H9 (cell line): Measurements from ENCODE around the gene TRMT1. TPM values are rescaled to one million over a fixed set of nuclear protein-coding genes. Genes with fewer than 3 reads are reported as not detected.
A peak's percentile ranks its signal among the peaks of the same experiment; 100 is the strongest.

ENCODE experiments used
- DNase-seq: peaks from one replicate; pipeline ENCODE4 v3.0.0-alpha.2; 2017
- H2AFZ ChIP-seq: one replicate; pipeline ENCODE4 v1.6.1; 2013; ENCODE audit warnings: mild to moderate bottlenecking, low read length, control low read depth, moderate library complexity
- H2AK5ac ChIP-seq: 2 replicates; pipeline ENCODE4 v1.6.1; 2013; ENCODE audit warnings: low read length, control low read depth, mixed read lengths; ENCODE audit not compliant: insufficient read length
- H2BK120ac ChIP-seq: one replicate; pipeline ENCODE4 v1.6.1; 2013; ENCODE audit warnings: low read depth, mild to moderate bottlenecking, low read length, control low read depth, inconsistent platforms; ENCODE audit not compliant: poor library complexity, severe bottlenecking
- H2BK12ac ChIP-seq: 2 replicates; pipeline ENCODE4 v1.6.1; 2013; ENCODE audit warnings: low read length, control low read depth, mixed read lengths, low read depth; ENCODE audit not compliant: insufficient read length
- H2BK15ac ChIP-seq: 2 replicates; pipeline ENCODE4 v1.6.1; 2013; ENCODE audit warnings: low read depth, low read length, control low read depth
- H2BK20ac ChIP-seq: one replicate; pipeline ENCODE4 v1.6.1; 2013; ENCODE audit warnings: low read depth, mild to moderate bottlenecking, low read length, control low read depth, inconsistent platforms; ENCODE audit not compliant: poor library complexity, severe bottlenecking
- H2BK5ac ChIP-seq: 2 replicates; pipeline ENCODE4 v1.6.1; 2013; ENCODE audit warnings: low read length, control low read depth, mixed read lengths; ENCODE audit not compliant: insufficient read length
- H3K14ac ChIP-seq: 2 replicates; pipeline ENCODE4 v1.6.1; 2013; ENCODE audit warnings: low read length, control low read depth; ENCODE audit not compliant: insufficient read depth
- H3K18ac ChIP-seq: 2 replicates; pipeline ENCODE4 v1.6.1; 2013; ENCODE audit warnings: low read depth, mild to moderate bottlenecking, mixed read lengths, low read length, control low read depth; ENCODE audit not compliant: insufficient read length
- H3K23ac ChIP-seq: 2 replicates; pipeline ENCODE4 v1.6.1; 2013; ENCODE audit warnings: low read length, control low read depth, mixed read lengths, low read depth; ENCODE audit not compliant: insufficient read length
- H3K23me2 ChIP-seq: 2 replicates; pipeline ENCODE4 v1.6.1; 2013; ENCODE audit warnings: low read depth, mild to moderate bottlenecking, mixed read lengths, low read length, control low read depth; ENCODE audit not compliant: insufficient read length, poor library complexity, severe bottlenecking
- H3K27ac ChIP-seq: 2 replicates; pipeline ENCODE4 v1.5.1; 2013; ENCODE audit warnings: low read length, control low read depth, mixed read lengths, low read depth; ENCODE audit not compliant: insufficient read length
- H3K27me3 ChIP-seq: 2 replicates; pipeline ENCODE4 v1.6.1; 2013; ENCODE audit warnings: low read length, control low read depth, inconsistent platforms; ENCODE audit not compliant: insufficient read depth
- H3K4ac ChIP-seq: 2 replicates; pipeline ENCODE4 v1.6.1; 2013; ENCODE audit warnings: low read depth, mild to moderate bottlenecking, control low read depth, inconsistent platforms, low read length, moderate library complexity
- H3K4me1 ChIP-seq: 2 replicates; pipeline ENCODE4 v1.6.1; 2013; ENCODE audit warnings: low read length, control low read depth, inconsistent platforms; ENCODE audit not compliant: insufficient read depth
- H3K4me2 ChIP-seq: 2 replicates; pipeline ENCODE4 v1.6.1; 2013; ENCODE audit warnings: low read length, control low read depth, mixed read lengths; ENCODE audit not compliant: insufficient read length, insufficient read depth
- H3K56ac ChIP-seq: 2 replicates; pipeline ENCODE4 v1.6.1; 2013; ENCODE audit warnings: low read depth, mild to moderate bottlenecking, mixed read lengths, low read length, control low read depth; ENCODE audit not compliant: insufficient read length
- H3K79me1 ChIP-seq: 2 replicates; pipeline ENCODE4 v1.6.1; 2013; ENCODE audit warnings: low read depth, mild to moderate bottlenecking, moderate library complexity, low read length, control low read depth, inconsistent platforms; ENCODE audit not compliant: insufficient read depth, poor library complexity, severe bottlenecking
- H3K79me2 ChIP-seq: 2 replicates; pipeline ENCODE4 v1.6.1; 2013; ENCODE audit warnings: low read length, control low read depth, inconsistent platforms; ENCODE audit not compliant: insufficient read depth
- H3K9ac ChIP-seq: 2 replicates; pipeline ENCODE4 v1.6.1; 2013; ENCODE audit warnings: low read length, control low read depth, mixed read lengths; ENCODE audit not compliant: insufficient read length; ENCODE audit errors: extremely low read depth
- H3K9me3 ChIP-seq: one replicate; pipeline ENCODE4 v1.6.1; 2013; ENCODE audit warnings: low read depth, low read length, inconsistent platforms; ENCODE audit not compliant: control insufficient read depth
- H3T11ph ChIP-seq: one replicate; pipeline ENCODE4 v1.6.1; 2013; ENCODE audit warnings: mild to moderate bottlenecking, low read length, control low read depth, inconsistent platforms
- H4K20me1 ChIP-seq: one replicate; pipeline ENCODE4 v1.6.1; 2013; ENCODE audit not compliant: control insufficient read depth, insufficient read length, insufficient read depth
- H4K5ac ChIP-seq: 2 replicates; pipeline ENCODE4 v1.6.1; 2013; ENCODE audit warnings: low read depth, mild to moderate bottlenecking, mixed read lengths, low read length, control low read depth; ENCODE audit not compliant: insufficient read length
- H4K8ac ChIP-seq: replicated peaks from 2 replicates; pipeline ENCODE4 v1.6.1; 2013; ENCODE audit warnings: low read length, control low read depth, mixed read lengths, low read depth; ENCODE audit not compliant: insufficient read length
- H4K91ac ChIP-seq: 2 replicates; pipeline ENCODE4 v1.6.1; 2013; ENCODE audit warnings: low read depth, mild to moderate bottlenecking, moderate library complexity, mixed read lengths, low read length, control low read depth; ENCODE audit not compliant: insufficient read length
- H3K27ac Mint-ChIP-seq, 3 experiments: 2 replicates in 2 of 3; 3 replicates in 1 of 3; pipeline ENCODE4 v1.8.0; 2020 to 2021; ENCODE audit warnings: mixed read lengths in 3 of 3, mild to moderate bottlenecking in 1 of 3, moderate library complexity in 1 of 3
- H3K27me3 Mint-ChIP-seq: 2 replicates; pipeline ENCODE4 v1.8.0; 2021; ENCODE audit warnings: low read depth, mild to moderate bottlenecking, moderate library complexity, mixed read lengths
- H3K36me3 Mint-ChIP-seq, 3 experiments: 2 replicates in 2 of 3; 3 replicates in 1 of 3; pipeline ENCODE4 v1.8.0; 2020 to 2021; ENCODE audit warnings: low read depth in 3 of 3, mixed read lengths in 3 of 3; ENCODE audit not compliant: insufficient read depth in 1 of 3
- H3K4me1 Mint-ChIP-seq, 2 experiments: 2 replicates each; pipeline ENCODE4 v1.8.0; 2020; ENCODE audit warnings: mixed read lengths in 2 of 2
- H3K4me3 Mint-ChIP-seq, 2 experiments: 2 replicates in 1 of 2; 3 replicates in 1 of 2; pipeline ENCODE4 v1.8.0; 2020 to 2021; ENCODE audit warnings: mild to moderate bottlenecking in 2 of 2, mixed read lengths in 2 of 2, moderate library complexity in 1 of 2
- H3K9me3 Mint-ChIP-seq, 2 experiments: 2 replicates in 1 of 2; 3 replicates in 1 of 2; pipeline ENCODE4 v1.8.0; 2020; ENCODE audit warnings: mild to moderate bottlenecking in 2 of 2, mixed read lengths in 2 of 2, moderate library complexity in 1 of 2
- WGBS: extraction: QIAGEN DNeasy Blood & Tissue Kit; methylation state at CpG from one replicate; pipeline ENCODE4 v1.1.7; 2013; ENCODE audit warnings: missing lambda C conversion rate, low lambda C conversion rate, mixed read lengths; ENCODE audit not compliant: insufficient read length; ENCODE audit errors: extremely low coverage; 5-methylcytosine and 5-hydroxymethylcytosine counted together
- total RNA-seq: library from RNA; stranded (reverse); gene quantifications from 2 replicates; pipeline ENCODE4 v1.2.1, GENCODE V29; 2021
- TF ChIP-seq, protein P1 (sequence below): fragments of 200-600 bp; sonication (generic); conservative IDR thresholded peaks from 3 replicates; pipeline ENCODE4 v1.8.0; 2021; ENCODE audit warnings: antibody characterized with exemption, mild to moderate bottlenecking

The TRMT1 gene
- total RNA-seq, 1 experiment from 2014 or later = 95.7 TPM

GRCh38 chr19:13127811-13128575 lies 11.5 kb upstream of the TRMT1 start:
- peaks cover 6% of the 10 kb centered on the region for H3K79me1 ChIP-seq
- no peaks in the 10 kb centered on the region for H3K9me3 Mint-ChIP-seq
- no peak overlapping the region for H2AK5ac ChIP-seq
- no peak overlapping the region for H4K8ac ChIP-seq
- no peaks in the 10 kb centered on the region for H3K27me3 ChIP-seq
- no peak overlapping the region for H2BK12ac ChIP-seq
- H3K4me1 Mint-ChIP-seq = peaks cover 10 to 19% of the 10 kb centered on the region in 2 experiments
- H3K36me3 Mint-ChIP-seq = peaks cover 8 to 38% (median 17%) of the 10 kb centered on the region in 3 experiments; a peak in 6 of 7 replicates
- no peak overlapping the region for H2BK120ac ChIP-seq
- no peaks in the 10 kb centered on the region for H3K23me2 ChIP-seq
- no peak overlapping the region for H3K23ac ChIP-seq
- H3K79me2 ChIP-seq = peaks cover 53% of the 10 kb centered on the region; the same call in 1 of the 2 replicates
- H3K27ac ChIP-seq = no peak overlapping the region
- no peak overlapping the region for H3K14ac ChIP-seq
- no peaks in the 10 kb centered on the region for H3K4me1 ChIP-seq
- WGBS = no CpG with 5 or more reads among the region's 6 CpGs
- no peak overlapping the region for H3K56ac ChIP-seq
- H4K20me1 ChIP-seq = no peaks in the 10 kb centered on the region
- no peak overlapping the region for H2BK15ac ChIP-seq
- H2BK20ac ChIP-seq = no peak overlapping the region
- no peak overlapping the region for H2BK5ac ChIP-seq
- no peak overlapping the region for H4K91ac ChIP-seq
- H3K27me3 Mint-ChIP-seq = no peaks in the 10 kb centered on the region
- H3K9me3 ChIP-seq = no peaks in the 10 kb centered on the region
- no peak overlapping the region for H3K4ac ChIP-seq
- H3K27ac Mint-ChIP-seq = no peak overlapping the region; a peak in 2 of 7 replicates
- no peak overlapping the region for H2AFZ ChIP-seq
- no peak overlapping the region for H4K5ac ChIP-seq
- no peak overlapping the region for H3K4me2 ChIP-seq
- no peak overlapping the region for H3T11ph ChIP-seq
- no peak for DNase-seq
- H3K9ac ChIP-seq = no peak overlapping the region
- H3K18ac ChIP-seq = no peak overlapping the region
- H3K4me3 Mint-ChIP-seq = 0 out of 5 replicates have a peak overlapping the region, but pooled peaks of 1 of the 2 experiments have one; percentile 5
- TF ChIP-seq, protein P1, sequence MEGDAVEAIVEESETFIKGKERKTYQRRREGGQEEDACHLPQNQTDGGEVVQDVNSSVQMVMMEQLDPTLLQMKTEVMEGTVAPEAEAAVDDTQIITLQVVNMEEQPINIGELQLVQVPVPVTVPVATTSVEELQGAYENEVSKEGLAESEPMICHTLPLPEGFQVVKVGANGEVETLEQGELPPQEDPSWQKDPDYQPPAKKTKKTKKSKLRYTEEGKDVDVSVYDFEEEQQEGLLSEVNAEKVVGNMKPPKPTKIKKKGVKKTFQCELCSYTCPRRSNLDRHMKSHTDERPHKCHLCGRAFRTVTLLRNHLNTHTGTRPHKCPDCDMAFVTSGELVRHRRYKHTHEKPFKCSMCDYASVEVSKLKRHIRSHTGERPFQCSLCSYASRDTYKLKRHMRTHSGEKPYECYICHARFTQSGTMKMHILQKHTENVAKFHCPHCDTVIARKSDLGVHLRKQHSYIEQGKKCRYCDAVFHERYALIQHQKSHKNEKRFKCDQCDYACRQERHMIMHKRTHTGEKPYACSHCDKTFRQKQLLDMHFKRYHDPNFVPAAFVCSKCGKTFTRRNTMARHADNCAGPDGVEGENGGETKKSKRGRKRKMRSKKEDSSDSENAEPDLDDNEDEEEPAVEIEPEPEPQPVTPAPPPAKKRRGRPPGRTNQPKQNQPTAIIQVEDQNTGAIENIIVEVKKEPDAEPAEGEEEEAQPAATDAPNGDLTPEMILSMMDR = no peak
